Thoracic aorta (tissue), 2 donors: ENCODE data around the gene PRKCB. TPM values are rescaled to one million over a fixed set of nuclear protein-coding genes. Genes with fewer than 3 reads are reported as not detected.

Source experiments
- ATAC-seq: fragments of 150-250 bp; one replicate; pipeline ENCODE4 v1.8.0; 2017; ENCODE audit warnings: low read depth; ENCODE audit not compliant: insufficient number of reproducible peaks, low FRiP score
- DNase-seq: peaks from one replicate; pipeline ENCODE4 v3.0.0-alpha.2; 2020; ENCODE audit warnings: low spot score
- H3K27ac ChIP-seq, 2 donors: fragments of 200-600 bp; sonication (generic); 1 replicate in 1 of 2; 2 replicates in 1 of 2; pipeline ENCODE4 v1.5.1; 2016; ENCODE audit warnings: mild to moderate bottlenecking in 2 of 2, moderate library complexity in 2 of 2
- H3K27me3 ChIP-seq: fragments of 200-600 bp; sonication (generic); replicated peaks from 2 replicates; pipeline ENCODE4 v1.6.0; 2016; ENCODE audit warnings: mild to moderate bottlenecking; ENCODE audit not compliant: insufficient read depth
- H3K36me3 ChIP-seq: fragments of 200-600 bp; sonication (generic); one replicate; pipeline ENCODE4 v1.5.1; 2016
- H3K4me1 ChIP-seq, 2 donors: fragments of 200-600 bp; sonication (generic); 1 replicate in 1 of 2; 2 replicates in 1 of 2; pipeline versions ENCODE4 v1.5.1 to v1.6.0; 2016; ENCODE audit warnings: low read depth in 2 of 2, mild to moderate bottlenecking in 1 of 2; ENCODE audit not compliant: control insufficient read depth in 1 of 2
- H3K4me3 ChIP-seq: fragments of 200-600 bp; sonication (generic); 2 replicates; pipeline ENCODE4 v1.5.1; 2016; ENCODE audit warnings: mild to moderate bottlenecking
- H3K9me3 ChIP-seq: fragments of 200-600 bp; sonication (generic); 2 replicates; pipeline ENCODE4 v1.5.1; 2016
- total RNA-seq, 2 donors: library from RNA; depleted of rRNA; stranded (reverse); fragments of >200 nt; gene quantifications; one replicate each; pipeline versions ENCODE4 v1.1.0 to v1.2.3, GENCODE V29; 2016
- TF ChIP-seq, protein P1 (sequence below): fragments of 200-600 bp; sonication (generic); IDR thresholded peaks from one replicate; pipeline ENCODE4 v1.5.1; 2019; ENCODE audit warnings: antibody characterized with exemption

Gene PRKCB
- total RNA-seq, 2 donors from 2014 or later: 3.4 to 7.5 TPM

DNA sequence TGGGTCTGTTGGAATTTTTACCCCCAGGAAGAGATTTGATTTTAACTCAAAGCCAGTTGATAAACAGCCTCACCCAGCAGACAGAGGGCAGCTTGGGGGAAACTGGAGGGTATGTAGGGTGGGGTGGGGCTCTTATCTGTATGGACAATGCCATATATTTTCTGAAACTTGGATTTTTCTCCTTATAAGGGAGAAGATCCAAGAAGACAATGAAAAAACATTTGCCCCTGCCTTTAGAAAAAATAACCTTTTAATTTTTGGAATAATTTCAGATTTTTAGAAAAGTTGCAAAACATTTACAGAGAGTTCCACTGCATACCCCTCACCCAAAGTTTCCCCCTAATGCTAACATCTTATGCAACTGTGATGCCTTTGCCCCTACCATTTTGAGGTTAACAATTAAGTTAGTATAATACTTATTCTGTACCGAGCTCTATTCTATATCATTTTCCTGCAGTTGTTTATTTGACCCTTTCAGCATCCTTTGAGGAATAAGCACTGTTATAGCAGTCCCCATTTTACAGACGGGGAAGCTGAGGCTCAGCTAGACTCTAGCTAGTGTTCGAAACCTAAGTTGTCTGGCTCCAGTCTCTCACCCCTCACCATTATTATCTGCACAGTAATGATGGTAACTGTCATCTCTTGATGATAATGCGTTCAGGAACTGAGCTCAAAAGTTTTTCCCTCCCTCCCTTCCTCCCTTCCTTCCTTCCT is 66.4 kb downstream of the PRKCB start:
- no peak for ATAC-seq
- no peaks in the 10 kb centered on the region for H3K9me3 ChIP-seq

DNA sequence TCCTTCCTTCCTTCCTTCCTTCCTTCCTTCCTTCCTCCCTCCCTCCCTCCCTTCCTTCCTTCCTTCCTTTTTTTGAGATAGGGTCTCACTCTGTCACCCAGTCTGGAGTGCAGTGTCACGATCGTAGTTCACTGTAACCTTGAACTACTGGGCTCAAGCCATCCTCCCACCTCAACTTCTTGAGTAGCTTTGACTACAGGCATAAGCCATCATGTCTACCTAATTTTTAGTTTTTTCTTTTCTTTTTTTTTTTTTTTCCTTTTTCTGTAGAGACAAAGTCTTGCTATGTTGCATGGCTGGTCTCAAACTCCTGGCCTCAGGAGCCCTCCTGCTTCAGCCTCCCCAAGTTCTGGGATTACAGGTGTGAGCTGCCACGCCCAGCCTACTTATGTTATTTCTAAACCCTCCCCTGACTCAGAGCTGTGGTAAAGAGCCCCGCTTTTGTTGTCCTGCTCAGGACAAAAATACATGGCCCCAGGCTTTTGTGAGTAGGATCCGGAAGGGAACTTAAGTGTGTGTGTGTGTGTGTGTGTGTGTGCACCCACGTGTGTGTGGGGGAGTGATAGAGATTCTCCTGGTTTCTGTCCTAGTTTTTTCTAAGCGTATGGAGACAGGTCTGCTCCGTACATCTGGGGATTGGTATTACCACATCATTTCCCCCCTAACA is 67.1 kb downstream of the PRKCB start:
- Histone ChIP-seq H3K4me3 (no peak overlapping the region), H3K27me3 (no peaks in the 10 kb centered on the region), H3K9me3 (no peaks in the 10 kb centered on the region), H3K36me3 (no peaks in the 10 kb centered on the region), H3K4me1 (peaks cover 3 to 13% of the 10 kb centered on the region in 2 donors), H3K27ac (no peak overlapping the region)
- ATAC-seq: no peak
- no peak for DNase-seq
- TF ChIP-seq, protein P1, sequence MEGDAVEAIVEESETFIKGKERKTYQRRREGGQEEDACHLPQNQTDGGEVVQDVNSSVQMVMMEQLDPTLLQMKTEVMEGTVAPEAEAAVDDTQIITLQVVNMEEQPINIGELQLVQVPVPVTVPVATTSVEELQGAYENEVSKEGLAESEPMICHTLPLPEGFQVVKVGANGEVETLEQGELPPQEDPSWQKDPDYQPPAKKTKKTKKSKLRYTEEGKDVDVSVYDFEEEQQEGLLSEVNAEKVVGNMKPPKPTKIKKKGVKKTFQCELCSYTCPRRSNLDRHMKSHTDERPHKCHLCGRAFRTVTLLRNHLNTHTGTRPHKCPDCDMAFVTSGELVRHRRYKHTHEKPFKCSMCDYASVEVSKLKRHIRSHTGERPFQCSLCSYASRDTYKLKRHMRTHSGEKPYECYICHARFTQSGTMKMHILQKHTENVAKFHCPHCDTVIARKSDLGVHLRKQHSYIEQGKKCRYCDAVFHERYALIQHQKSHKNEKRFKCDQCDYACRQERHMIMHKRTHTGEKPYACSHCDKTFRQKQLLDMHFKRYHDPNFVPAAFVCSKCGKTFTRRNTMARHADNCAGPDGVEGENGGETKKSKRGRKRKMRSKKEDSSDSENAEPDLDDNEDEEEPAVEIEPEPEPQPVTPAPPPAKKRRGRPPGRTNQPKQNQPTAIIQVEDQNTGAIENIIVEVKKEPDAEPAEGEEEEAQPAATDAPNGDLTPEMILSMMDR: no peak

More for the DNA sequence above, 66.4 kb downstream of the PRKCB start:
- H3K4me3 ChIP-seq: no peak overlapping the region
- H3K27ac ChIP-seq: no peak overlapping the region
- DNase-seq: no peak
- H3K4me1 ChIP-seq: peaks cover 3 to 13% of the 10 kb centered on the region in 2 donors
- H3K27me3 ChIP-seq: no peaks in the 10 kb centered on the region
- no peaks in the 10 kb centered on the region for H3K36me3 ChIP-seq
- TF ChIP-seq, protein P1: no peak

DNA sequence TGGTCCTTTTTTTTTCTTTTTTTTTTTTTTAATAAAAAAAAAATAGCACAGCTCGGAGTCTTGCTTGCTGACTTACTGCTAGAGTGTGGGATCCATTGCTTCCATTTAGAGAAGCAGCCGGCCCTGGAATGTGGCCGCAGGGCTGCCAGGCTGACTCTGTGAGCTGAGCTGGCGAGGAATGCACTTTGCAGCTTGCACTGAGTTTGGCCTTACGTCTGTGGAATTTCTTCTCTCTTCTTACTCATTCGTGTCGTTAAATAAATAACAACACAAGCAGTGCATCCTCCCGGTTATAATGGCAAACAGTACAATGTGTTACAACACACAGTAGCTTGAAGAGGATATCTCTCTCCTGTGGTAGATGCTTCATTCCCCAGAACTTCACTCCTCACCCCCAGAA is 69.2 kb downstream of the PRKCB start:
- Histone ChIP-seq H3K27ac (peak overlapping the region; percentile 63 to 71), H3K4me3 (no peak overlapping the region), H3K36me3 (no peaks in the 10 kb centered on the region), H3K9me3 (no peaks in the 10 kb centered on the region), H3K27me3 (no peaks in the 10 kb centered on the region), H3K4me1 (peaks cover 3 to 13% of the 10 kb centered on the region in 2 donors)
- DNase-seq: no peak
- TF ChIP-seq, protein P1: no peak
- peak; percentile 54 for ATAC-seq

DNA sequence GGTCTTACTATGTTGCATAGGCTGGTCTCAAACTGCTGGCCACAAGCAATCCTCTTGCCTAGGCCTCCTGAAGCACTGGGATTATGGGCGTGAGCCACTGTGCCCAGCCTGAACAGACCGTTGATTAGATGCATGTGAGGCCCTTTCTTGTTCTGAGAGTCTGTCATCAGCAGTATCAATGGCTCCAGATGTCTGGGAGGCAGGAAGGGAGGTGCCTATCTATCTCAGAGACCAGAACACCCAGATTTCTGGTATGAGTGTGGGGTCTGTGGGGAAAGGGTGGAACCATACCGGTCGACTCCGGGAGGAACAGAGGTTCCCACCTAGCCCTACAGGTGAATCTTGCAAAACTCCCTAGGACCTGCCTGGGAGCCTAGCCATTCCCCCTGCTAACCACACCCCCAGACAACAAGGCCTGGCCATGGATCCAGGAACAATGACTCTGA is 71.7 kb downstream of the PRKCB start:
- DNase-seq (no peak), ATAC-seq (no peak)

DNA sequence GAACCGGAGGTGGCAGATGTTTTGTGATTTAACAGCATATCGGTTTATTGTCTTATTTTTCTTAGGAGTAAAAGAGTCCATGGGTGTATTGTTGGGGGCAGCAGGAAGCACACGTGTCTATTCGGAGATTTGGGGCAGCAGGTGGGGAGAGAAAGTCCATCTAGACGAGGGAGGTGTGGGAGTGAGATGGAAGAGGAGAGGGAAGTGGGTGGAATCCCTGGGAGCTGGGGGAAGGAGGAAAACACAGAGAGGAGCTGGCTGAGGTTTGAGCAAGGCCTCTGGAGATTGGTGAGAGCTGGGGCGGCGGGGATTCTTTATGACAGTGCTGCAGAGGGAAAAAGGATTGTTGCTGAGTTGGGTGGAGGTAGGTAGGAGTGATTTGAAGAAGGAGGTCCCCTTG is 72.1 kb downstream of the PRKCB start:
- TF ChIP-seq, protein P1: no peak
- no peak overlapping the region for H3K4me3 ChIP-seq
- ATAC-seq: no peak
- H3K27me3 ChIP-seq: no peaks in the 10 kb centered on the region
- no peaks in the 10 kb centered on the region for H3K9me3 ChIP-seq
- no peak overlapping the region for H3K27ac ChIP-seq
- no peak for DNase-seq
- peaks cover 3 to 13% of the 10 kb centered on the region in 2 donors for H3K4me1 ChIP-seq
- H3K36me3 ChIP-seq: no peaks in the 10 kb centered on the region

More for the DNA sequence above, 71.7 kb downstream of the PRKCB start:
- no peak overlapping the region for H3K4me3 ChIP-seq
- no peaks in the 10 kb centered on the region for H3K36me3 ChIP-seq
- peaks cover 3 to 13% of the 10 kb centered on the region in 2 donors for H3K4me1 ChIP-seq
- H3K27me3 ChIP-seq: no peaks in the 10 kb centered on the region
- TF ChIP-seq, protein P1: no peak
- no peaks in the 10 kb centered on the region for H3K9me3 ChIP-seq
- no peak overlapping the region for H3K27ac ChIP-seq
